C4-2B (cell line): ENCODE results near the gene TRAF5.

Experiments used
- H3K27ac ChIP-seq: fragments of 450-650 bp; 2 replicates; pipeline ENCODE4 v1.5.1; 2017
- ZFX ChIP-seq: fragments of 450-650 bp; IDR thresholded peaks from 2 replicates; pipeline ENCODE4 v1.6.1; 2017
- TF ChIP-seq, protein P1 (sequence below): fragments of 450-650 bp; conservative IDR thresholded peaks from 2 replicates; pipeline ENCODE4 v1.5.1; 2017; ENCODE audit warnings: mild to moderate bottlenecking

Gene TRAF5

DNA sequence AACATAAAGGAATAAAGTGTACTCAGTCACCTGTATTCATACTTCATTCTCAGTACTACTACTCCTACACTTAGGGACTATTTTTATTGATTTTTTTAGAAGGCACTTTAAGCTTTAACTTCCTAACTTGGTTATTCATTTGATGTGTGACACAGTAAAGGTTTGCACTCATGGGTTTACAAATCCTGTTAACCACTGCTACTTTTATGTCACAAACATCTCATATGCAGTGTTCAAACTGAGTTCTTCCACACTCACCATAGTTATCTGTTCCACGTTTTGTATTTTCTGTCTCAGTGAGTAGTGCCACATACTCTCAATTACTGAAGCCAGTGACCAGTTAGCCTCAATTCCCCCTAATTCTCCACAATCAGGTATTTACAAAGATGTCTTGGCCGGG lies 34.2 kb upstream of the TRAF5 start:
- TF ChIP-seq ZFX = no peak
- TF ChIP-seq, protein P1, sequence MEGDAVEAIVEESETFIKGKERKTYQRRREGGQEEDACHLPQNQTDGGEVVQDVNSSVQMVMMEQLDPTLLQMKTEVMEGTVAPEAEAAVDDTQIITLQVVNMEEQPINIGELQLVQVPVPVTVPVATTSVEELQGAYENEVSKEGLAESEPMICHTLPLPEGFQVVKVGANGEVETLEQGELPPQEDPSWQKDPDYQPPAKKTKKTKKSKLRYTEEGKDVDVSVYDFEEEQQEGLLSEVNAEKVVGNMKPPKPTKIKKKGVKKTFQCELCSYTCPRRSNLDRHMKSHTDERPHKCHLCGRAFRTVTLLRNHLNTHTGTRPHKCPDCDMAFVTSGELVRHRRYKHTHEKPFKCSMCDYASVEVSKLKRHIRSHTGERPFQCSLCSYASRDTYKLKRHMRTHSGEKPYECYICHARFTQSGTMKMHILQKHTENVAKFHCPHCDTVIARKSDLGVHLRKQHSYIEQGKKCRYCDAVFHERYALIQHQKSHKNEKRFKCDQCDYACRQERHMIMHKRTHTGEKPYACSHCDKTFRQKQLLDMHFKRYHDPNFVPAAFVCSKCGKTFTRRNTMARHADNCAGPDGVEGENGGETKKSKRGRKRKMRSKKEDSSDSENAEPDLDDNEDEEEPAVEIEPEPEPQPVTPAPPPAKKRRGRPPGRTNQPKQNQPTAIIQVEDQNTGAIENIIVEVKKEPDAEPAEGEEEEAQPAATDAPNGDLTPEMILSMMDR = no peak
- H3K27ac ChIP-seq = no peak overlapping the region

DNA sequence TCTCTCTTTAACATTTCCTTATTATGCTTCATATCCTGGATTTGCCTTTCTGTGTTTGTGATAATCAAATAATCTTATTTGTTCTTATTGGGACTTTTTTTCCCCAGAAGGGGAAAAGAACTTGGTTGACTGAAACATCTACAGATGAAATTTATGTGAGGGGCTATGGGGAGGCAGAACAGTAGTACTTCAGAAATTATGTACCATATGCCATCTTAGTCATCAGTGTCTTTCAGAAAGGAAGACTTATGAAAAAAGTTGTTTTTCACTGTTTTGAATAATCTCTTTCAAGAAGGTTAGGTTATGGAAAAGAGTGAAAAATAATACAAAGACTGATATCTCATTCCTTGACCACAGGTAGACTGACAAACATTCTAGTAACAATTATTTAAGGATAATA lies 30.2 kb upstream of the TRAF5 start:
- TF ChIP-seq, protein P1 = no peak
- TF ChIP-seq ZFX = no peak
- no peak overlapping the region for H3K27ac ChIP-seq

- no peak overlapping the region for H3K27ac ChIP-seq
- TF ChIP-seq ZFX = no peak
- TF ChIP-seq, protein P1 = no peak
Measured at GRCh38 chr1:211305044-211305443, 21.6 kb upstream of the TRAF5 start.

DNA sequence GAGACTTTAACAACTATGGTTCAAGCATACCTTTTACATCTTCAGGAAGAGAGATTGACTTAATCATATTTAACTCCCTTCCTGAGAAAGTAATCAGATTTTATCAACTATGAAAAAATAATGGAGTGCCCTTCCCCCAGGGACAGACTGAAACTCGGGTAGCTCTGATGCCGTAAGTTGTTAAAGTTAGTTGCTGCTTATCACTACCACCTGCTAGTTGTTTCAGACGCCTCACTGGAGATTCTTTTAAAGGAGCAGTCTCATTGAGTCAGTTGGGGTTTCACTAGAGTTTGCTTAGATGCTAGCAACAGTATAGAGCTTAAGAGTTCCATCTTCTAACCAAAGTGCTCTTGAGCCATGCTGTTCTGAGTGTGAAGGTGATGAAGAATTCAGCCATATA lies 17.0 kb upstream of the TRAF5 start:
- TF ChIP-seq, protein P1 = no peak
- no peak for TF ChIP-seq ZFX
- no peak overlapping the region for H3K27ac ChIP-seq

DNA sequence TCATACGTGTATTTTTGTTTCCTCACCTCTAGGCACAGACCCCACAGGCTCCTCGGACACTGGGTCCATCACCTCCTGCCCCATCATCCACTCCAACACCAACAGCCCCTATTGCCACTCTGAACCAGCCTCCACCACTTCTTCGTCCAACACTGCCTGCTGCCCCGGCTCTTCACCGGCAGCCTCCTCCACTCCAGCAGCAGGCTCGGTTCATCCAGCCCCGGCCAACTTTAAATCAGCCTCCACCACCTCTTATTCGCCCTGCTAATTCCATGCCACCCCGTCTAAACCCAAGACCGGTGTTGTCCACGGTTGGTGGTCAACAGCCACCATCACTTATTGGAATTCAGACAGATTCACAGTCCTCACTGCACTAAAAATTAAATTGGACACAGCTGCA lies 13.2 kb upstream of the TRAF5 start:
- no peak overlapping the region for H3K27ac ChIP-seq
- TF ChIP-seq ZFX = no peak
- TF ChIP-seq, protein P1 = no peak

- TF ChIP-seq ZFX = no peak
- TF ChIP-seq, protein P1 = no peak
- no peak overlapping the region for H3K27ac ChIP-seq
Measured at GRCh38 chr1:211318576-211319280, 7.9 kb upstream of the TRAF5 start.

GRCh38 chr1:211319892-211320291 lies 6.7 kb upstream of the TRAF5 start:
- TF ChIP-seq ZFX = no peak
- TF ChIP-seq, protein P1 = no peak
- H3K27ac ChIP-seq = no peak overlapping the region
